Activated CD8-positive, alpha-beta memory T cell treated with anti-CD3 and anti-CD28 coated beads, Interleukin-2, amount 50 U/mL, for 1 hour (primary cell): Measurements from ENCODE around the gene AGAP2.

Source experiments
- DNase-seq: peaks from one replicate; pipeline ENCODE4 v3.0.0-alpha.2; 2020; ENCODE audit errors: extremely low read depth

AGAP2 gene

GRCh38 chr12:57736741-57737466 lies 1.6 kb downstream of the AGAP2 start:
- no peak for DNase-seq

- no peak for DNase-seq
Measured at GRCh38 chr12:57735952-57736740, 2.4 kb downstream of the AGAP2 start.

- no peak for DNase-seq
Measured at GRCh38 chr12:57735198-57735855, 3.2 kb downstream of the AGAP2 start.

DNA sequence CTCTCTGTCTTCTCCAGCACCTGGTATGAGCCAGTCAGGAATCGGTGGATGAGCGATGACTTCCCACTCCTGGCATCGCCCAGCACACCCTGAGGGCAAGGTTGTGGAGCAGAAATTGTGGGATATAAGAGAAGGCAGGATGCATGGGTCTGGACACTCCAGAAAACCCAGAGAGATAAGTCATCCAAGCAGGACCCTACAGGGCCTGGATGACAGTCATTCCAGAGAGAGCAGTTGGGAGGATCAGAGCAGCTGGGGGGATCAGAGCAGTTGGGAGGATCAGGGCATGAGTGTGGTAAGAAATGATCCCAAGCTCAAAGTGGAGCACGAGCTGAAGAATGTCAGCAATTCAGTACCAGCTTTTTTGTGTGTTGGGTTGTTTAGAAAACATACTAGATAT lies 4.0 kb downstream of the AGAP2 start:
- DNase-seq: no peak

GRCh38 chr12:57733928-57734327 lies 4.6 kb downstream of the AGAP2 start:
- no peak for DNase-seq

GRCh38 chr12:57732726-57733593 lies 5.6 kb downstream of the AGAP2 start:
- no peak for DNase-seq

DNA sequence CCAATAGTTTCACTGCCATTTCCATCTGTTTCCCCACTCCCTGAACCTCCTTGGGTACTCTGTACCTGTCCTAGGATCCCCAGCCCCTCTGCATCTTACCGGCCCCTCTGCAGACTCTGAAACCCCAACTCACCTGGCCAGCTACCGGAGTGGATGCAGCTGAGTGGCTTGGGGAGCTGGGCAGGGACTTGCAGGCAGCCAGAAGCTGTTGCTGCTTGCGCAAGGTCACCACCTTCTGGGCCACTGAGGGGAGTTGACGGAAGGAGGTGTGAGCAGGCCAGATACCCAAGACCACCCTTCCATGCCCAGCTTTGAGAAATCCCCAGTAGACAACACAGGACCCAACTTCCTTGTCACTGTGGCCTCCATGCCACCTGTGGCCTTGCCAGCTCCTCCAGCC lies 6.3 kb downstream of the AGAP2 start:
- DNase-seq: no peak

GRCh38 chr12:57731411-57732080 lies 7.0 kb downstream of the AGAP2 start:
- no peak for DNase-seq

GRCh38 chr12:57730336-57731067 lies 8.0 kb downstream of the AGAP2 start:
- DNase-seq: no peak

DNA sequence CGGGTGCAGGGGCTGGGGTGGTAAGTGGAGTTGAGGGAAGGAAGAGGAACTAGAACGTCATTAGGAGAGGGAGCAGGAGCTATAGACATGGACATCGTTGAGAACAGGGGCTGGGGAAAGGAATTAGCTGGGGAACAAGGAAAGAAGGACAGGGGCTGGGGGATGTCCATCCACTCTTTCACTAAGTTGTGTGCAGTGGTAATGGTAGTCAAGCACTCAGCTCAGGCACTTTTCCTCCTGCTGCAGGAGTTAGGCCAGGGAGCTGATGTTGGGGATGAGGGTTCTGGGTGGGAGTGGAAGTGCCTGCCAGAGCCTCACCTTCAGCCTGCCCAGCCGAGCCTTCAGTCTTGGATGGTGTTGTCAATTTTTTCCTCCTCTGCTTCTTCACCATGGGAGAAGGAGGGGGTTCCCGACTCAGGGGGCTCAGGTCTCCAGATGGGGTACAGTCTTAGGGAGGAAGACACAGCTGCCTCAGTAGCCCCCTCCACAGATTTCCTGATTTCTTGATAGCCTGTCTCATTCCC lies 9.2 kb downstream of the AGAP2 start:
- no peak for DNase-seq

GRCh38 chr12:57727758-57728395 lies 10.7 kb downstream of the AGAP2 start:
- DNase-seq: no peak

GRCh38 chr12:57726884-57727757 lies 11.4 kb downstream of the AGAP2 start:
- DNase-seq: no peak

DNA sequence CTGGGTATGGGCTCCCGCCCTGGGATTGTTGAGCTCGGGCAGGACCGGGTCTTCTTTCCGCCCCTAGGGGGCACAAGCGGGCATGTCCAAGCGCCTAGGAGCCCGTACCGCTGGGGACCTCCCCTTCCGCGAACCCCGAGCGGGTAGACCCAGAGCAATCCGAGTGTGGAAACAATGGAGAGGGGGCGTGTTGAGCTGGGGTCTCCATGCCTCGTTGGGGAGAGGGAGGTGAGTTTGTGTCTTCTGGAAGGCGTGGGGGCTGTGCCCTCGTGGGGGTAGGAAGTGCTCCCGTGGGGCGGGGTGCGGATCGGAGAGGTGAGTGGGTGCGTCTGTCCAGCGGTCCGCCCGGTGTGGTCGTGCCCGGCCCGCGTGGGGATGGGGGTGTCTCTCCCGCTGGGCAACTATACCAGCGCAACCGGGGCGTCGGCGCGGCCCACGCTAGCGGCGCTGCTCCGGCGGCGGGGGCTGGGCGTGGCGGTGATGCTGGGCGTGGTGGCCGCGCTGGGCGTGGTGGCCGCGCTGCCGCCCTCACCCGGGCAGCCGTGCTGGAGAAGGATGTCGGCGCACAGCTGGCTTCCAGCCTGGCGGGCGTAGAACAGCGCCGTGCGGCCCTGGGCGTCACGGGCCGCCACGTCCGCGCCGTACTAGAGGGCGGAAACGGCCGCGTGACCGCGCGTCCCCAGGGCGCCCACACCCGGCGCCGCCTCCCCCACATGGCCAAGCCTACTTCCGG lies 12.2 kb downstream of the AGAP2 start:
- DNase-seq: no peak

GRCh38 chr12:57725851-57726150 lies 12.7 kb downstream of the AGAP2 start:
- DNase-seq: no peak

DNA sequence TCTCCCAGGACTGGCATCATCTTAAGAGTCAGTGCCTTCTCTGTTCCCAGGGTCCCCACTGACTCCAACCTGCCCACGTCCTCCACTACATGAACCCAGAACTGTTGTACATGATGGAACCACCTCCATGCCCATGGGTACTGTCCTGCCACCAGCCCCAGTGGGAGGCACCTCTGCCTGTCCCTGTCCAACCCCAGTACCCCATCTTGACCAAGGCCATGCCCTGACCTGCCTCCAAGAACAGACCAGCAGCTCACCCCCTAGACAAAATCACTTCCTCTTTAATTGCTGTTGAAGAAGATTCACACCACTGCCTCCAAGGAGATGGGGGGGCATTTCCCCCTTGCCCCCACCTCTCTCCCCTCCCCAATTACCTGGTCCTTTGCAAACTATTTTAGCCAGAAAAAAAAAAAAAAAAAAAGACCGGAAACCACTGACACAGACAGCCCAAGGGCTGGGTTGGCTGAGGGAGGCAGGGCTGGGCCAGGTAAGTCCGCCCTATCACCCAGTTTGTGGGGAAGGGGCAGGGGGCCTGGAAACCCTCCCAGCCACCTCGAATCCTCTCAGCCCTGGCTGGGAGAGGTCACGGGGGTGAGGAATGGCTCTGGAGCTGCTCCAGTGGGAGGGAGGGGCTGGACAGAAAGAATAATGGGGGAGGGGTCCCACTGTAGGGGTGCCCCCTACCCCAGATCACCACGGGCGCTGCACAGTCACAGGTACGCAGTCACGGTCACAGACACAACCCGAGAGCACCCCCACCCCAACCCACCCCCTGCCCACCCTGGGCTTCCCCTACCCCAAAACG lies 13.4 kb downstream of the AGAP2 start:
- no peak for DNase-seq

DNA sequence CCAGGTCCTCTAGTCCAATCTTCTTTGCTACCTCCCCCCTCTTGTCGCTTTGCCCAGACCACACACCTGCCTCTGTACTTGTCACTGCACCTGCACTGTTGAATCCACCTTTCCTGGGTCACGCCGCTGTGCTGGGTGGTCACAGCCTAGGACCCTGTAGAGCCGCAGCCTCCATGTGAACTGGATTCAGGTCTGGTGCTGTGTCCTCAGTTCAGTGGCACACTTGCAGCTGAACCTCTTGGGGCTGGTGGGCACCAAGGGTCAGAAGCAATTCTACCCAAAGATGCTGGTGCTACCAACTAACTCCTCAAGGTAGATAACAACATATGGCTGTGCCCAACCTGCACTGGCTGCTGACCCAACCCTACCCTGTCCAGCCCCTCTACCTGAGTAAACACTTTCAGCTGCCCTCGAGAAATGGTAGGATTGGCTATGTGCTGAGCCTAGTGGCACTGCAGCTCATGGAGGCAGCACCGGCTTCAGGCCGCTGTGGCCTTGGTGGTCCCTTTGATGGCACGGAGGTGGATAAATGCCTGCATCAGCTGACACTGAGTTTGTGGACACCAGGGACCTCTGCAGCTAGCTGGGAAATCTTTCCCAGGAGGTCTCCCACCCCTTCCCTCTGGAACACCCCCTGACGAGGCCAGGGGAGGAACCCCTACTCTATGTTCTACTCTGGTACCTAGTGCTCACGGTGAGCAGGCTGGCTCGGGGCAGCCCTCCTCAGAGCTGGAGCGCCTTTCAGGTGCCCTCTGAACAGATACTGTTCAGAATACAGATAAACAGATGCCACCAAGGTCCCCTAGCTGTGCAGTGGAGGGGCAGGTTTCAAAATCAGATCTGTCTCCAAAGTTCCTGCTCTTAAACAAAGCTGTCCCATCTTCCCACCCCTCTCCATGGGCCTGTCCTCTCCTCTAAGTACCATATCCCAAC lies 14.3 kb downstream of the AGAP2 start:
- no peak for DNase-seq

DNA sequence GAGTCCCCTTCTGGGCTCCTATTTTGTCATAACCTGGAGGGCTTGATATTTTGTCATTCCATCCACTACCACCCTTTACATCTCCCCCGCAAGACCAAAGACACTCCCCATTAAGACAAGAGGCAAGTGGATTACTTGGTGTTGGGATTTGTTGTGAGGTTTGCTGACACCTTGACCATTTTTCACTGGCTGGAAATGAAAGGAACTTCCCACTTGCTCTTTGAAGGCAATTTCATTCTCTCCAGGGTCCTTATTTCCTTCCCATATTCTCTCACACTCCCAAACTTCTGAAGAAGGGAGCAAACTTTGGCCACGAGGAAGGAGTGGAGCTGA lies 14.9 kb downstream of the AGAP2 start:
- no peak for DNase-seq
